Effector CD8-positive, alpha-beta T cell (primary cell): ENCODE data around the gene LZTR1.

Experiments
- DNase-seq: peaks from one replicate; lab custom pipeline; 2025; lab: John Stamatoyannopoulos, UW

The LZTR1 gene

GRCh38 chr22:20951151-20951931 is 30.8 kb upstream of the LZTR1 start:
- no peak for DNase-seq

GRCh38 chr22:20951932-20952380 is 30.1 kb upstream of the LZTR1 start:
- DNase-seq, result no peak

DNA sequence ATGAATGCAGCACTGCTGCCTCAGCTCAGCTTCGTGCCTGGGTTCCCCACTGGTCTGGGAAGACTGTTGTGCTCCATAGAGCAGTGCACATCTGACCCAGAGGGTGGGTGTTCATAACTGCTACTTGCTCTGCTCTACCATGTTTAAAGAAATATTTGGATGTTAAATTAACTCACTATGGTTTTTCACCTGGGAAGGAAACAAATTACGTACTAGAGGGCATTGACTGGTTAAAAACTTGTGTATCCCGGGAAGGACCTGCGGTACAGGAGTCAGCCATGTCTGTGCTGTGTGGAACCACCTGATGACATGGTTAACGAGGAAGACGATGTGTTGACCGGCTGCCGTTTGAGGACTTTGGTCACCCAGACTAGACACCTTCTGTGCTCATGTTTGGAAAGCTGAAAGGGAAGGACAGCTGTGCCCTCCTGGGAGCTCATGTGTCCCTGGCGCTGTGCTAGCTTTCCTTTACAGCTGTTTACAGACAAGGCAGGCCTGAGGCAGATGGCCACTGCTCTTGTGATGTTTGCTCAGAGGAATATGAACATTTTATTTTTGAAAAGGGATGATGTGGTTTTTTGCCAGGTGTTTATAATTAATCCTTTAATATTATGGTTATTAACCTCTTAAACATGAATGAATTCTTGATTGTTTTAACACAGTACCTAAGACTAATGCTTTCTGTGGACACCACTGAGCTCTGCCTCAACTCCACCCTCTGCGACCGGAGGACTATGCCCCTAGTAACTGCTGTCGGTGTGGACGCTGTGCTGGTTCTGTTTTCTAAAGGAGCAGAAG is 29.4 kb upstream of the LZTR1 start:
- DNase-seq, result no peak

DNA sequence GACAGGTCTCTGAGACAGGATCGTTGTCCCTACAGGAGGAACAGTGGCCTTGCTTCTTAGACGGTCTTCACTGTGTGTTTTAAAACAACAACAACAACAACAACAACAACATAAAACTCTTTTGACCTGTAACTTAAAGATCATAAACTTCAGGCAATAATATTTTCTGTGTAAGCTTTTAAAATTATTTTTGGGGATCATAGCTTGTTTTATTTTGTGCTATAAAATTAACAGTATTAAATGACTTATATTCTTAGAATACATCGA is 28.8 kb upstream of the LZTR1 start:
- no peak for DNase-seq

DNA sequence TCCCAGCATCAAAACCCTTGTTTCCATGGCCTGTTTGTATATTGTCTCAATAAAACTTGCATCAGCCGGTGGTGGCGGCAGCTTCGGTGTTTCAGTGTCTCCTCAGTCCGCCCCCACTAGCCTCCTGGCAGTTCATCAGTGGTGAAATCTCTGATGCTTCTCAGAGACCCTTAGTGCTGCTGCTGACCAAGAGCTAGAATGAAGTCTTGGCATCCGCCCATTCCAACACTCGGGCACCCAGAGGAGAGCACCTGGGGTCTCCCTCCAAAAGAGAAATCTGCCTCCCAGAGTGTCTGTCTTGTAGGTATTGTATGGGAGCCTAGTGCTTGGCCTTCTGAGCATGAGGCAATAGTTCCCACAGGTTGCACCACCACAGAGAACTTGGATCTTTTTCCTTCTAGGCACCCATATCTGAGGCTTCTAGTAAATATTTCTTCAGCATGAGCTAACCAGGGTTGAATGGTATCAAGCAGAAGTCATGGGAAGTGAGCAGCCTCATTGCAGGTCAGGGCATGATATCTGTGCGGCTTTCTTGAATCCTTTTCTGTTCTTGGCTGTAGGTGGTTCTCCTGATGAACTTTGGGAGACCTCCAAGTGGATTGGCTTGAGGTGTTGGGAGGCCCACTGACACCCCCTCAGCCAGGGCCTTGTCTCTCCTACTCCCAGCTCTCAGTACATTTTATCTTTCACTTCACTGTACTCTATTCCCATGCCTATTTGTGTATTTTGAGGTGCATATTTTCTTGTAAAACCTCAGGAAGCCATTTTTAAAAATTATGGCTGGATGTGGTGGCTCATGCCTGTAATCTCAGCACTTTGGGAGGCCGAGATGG is 28.2 kb upstream of the LZTR1 start:
- no peak for DNase-seq

GRCh38 chr22:20955548-20955947 is 26.5 kb upstream of the LZTR1 start:
- no peak for DNase-seq

- no peak for DNase-seq
These were observed 25.6 kb upstream of the LZTR1 start for GRCh38 chr22:20956258-20957101.

DNA sequence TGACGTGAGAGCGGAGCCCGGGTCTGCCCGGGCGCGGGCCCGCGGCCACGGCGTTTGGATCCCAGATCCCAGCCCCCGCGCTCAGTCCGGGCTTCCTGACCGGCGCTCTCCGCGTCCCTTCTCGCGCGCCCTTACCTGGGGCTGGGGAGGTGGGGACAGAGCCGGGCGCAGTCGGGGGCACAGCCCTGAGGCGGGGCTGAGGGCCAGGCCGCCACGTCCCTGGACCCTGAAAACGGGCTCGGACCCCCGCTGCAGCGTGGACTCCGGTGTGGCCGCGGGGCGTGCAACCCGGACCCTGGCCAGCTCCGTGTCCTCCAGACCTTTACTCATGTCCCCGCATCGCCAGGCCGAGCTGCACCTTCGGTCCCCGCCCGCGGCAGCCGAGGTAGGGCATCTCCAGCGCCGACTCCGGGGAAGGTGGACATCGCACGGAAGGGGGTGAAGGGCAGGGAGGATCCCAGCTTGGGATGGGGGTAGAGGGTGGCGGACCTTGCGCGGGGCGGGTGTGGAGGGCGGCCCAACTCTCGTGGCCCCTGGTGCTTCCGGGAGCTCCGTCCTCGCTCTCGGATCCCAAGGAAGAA is 24.9 kb upstream of the LZTR1 start:
- DNase-seq, result no peak

DNA sequence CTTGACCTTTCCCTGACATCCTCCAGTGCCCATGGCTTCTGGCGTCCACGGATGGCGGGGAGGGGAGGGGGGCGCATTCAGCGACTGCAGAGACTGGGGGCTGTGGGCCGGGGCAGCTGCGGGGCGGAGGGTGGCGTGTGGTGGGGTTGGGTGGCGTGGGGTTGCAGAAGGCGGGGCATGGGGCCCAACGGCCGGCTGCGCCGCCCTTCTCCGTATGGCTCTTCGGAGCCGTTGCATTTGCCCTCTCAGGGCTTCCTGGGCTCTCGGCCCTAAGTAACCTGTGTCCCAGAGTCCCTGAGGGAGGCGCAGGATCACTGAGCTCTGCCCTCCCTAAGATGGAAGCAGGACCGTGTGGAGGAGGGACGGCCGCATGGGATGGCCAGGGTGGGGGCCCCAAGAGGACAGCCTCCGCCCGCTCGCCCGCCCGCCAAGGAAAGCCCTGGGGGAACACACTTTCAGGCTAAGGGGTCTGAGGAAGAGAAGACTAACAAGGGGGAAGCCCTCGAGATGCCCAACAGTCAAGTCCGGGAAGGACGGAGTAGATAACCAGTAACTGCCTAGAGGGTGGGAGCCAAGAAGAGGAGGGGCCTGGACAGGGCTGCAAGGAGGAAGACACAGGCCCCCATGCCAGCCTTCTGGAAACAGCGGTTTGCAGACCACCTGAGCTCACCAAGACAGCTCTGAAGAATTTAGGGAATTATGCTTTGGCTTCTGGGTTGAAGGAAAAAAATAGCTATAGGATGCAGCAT is 24.2 kb upstream of the LZTR1 start:
- DNase-seq, result no peak

- no peak for DNase-seq
These were observed 22.3 kb upstream of the LZTR1 start for GRCh38 chr22:20959578-20960461.

- no peak for DNase-seq
These were observed 21.5 kb upstream of the LZTR1 start for GRCh38 chr22:20960609-20961008.

GRCh38 chr22:20962491-20962945 is 19.6 kb upstream of the LZTR1 start:
- no peak for DNase-seq

DNA sequence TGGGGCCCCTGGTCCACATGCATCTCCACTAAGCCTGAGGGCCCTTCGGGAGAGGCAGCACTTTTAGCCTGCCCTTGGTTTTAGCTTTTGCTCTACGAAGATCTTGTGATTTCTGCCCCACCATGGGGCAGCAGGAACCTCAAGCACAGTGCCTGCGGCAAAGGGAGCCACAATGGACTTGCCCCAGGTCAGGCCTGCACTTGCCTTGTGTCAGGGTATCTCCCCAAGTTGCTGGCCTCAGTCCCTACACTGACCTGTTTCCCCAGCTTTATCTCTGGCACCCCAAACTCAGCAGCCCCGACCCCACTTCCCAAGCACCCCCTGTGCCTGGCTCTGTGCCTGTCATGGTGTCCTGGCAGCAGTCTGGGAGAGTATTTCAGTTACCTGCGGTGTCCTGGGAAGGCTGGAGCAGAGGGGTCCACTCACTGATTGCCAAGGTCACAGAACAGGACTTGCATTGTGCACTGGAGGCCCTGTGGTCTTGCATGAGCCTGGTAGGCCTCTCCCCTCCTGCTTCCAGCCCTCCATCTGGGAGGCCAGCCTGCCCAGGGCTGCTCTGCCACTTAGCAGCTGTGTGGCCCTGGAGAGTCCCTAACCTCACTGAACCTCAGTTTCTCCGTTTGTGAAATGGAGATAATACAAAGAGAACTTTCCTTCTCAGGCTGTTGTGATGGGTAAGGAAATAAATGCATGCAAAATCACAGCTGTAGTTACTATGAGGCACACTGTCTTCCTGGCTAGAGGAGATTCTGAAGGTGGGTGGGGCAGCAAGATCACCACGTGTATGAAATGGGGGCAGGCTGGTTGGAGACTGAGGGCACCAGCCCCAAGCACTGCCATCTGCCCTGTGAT is 18.7 kb upstream of the LZTR1 start:
- DNase-seq, result no peak

GRCh38 chr22:20964090-20964798 is 17.9 kb upstream of the LZTR1 start:
- no peak for DNase-seq

- DNase-seq, result no peak
These were observed 17.3 kb upstream of the LZTR1 start for GRCh38 chr22:20964799-20965103.

DNA sequence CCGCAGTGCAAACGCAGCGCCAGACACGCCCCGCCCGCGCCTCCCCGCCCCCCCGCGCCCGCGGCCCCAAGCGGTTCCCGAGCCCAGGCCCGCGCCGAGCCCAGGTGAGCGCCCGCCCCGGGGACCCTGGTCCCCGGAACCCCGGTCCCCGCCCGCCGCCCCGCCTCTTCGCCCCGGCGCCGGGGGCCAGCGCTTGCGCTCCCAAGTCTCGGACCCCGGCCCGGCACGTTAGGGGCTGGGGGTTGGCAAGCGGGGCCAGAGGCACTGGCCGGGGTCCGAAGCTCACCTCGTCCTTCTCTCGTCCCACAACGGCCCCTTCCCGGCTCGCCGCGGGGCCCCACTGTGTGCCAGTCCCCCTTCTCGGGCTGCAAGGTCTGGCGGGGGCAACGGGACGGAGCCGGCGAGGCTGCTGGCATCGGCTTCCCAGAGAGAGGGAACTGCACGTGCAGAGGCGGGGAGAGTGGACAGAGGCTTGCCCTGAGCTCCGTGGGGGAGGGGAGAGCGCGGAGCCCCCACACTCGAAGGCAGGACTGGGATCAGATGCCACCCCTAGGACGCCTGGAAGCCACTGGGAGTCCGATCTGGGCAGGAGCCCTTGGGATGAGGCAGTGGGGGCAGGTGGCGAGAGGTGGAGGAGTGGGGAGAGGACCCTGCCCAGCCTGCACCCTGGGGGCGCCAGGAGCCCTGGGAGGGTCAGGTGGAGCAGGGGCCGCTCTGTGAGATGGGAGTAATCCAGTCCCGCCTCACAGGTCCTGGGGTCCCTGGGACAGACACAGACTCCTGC is 16.8 kb upstream of the LZTR1 start:
- DNase-seq, result no peak
